Neural progenitor cell (in vitro differentiated cells): ENCODE data around the gene DDX50.

Source experiments
- CTCF ChIP-seq: fragments of 200-600 bp; sonication (generic); IDR thresholded peaks from 2 replicates; pipeline ENCODE4 v1.5.1; 2017; ENCODE audit warnings: antibody characterized with exemption, mild to moderate bottlenecking
- EZH2 ChIP-seq: fragments of 200-600 bp; sonication (generic); IDR thresholded peaks from 2 replicates; pipeline ENCODE4 v1.6.1; 2017; ENCODE audit warnings: antibody characterized with exemption, mild to moderate bottlenecking, moderate library complexity
- EZH2phosphoT487 ChIP-seq: fragments of 200-600 bp; sonication (generic); IDR thresholded peaks from 2 replicates; pipeline ENCODE4 v1.6.1; 2017; ENCODE audit warnings: antibody characterized with exemption

DNA sequence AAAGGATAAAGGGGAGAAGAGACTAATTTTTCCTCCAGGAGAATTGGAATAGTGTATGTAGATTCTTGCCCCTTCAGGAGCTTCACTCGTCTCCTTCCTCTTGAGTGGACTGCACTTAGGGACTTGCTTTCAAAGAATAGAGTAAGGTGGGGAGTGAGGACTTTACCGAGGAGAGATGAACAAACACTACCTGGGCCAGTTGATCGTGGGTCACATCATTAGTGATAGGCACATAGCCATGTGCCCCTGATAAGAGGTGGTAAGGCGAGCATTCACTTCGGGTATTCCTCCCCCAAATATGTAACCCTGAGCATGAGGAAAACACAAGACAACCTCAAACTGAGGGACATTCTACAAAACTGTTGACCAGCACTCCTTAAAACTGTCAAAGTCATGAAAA lies 72.9 kb downstream of the DDX50 start:
- TF ChIP-seq CTCF (no peak), EZH2phosphoT487 (no peak), EZH2 (no peak)
